Epithelial cell of proximal tubule (primary cell): ENCODE data around the gene C1QTNF12. TPM values are rescaled to one million over a fixed set of nuclear protein-coding genes. Genes with fewer than 3 reads are reported as not detected.

Source experiments
- DNase-seq: peaks from one replicate; pipeline ENCODE4 v3.0.0-alpha.2; 2011; ENCODE audit warnings: low read depth
- H3K4me3 ChIP-seq: 2 replicates; pipeline ENCODE4 v1.5.1; 2011; ENCODE audit warnings: low read depth, mild to moderate bottlenecking, low read length
- total RNA-seq: library from RNA; depleted of rRNA; stranded (reverse); fragments of >200 nt; gene quantifications from 2 replicates; pipeline ENCODE4 v1.2.3, GENCODE V29; 2015
- TF ChIP-seq, protein P1 (sequence below): conservative IDR thresholded peaks from 2 replicates; pipeline ENCODE4 v1.5.1; 2012; ENCODE audit warnings: low read depth, mild to moderate bottlenecking, low read length

Gene C1QTNF12
- total RNA-seq, 1 donor from 2014 or later = 5.1 TPM

GRCh38 chr1:1194723-1195122 is 51.8 kb downstream of the C1QTNF12 start:
- no peak overlapping the region for H3K4me3 ChIP-seq
- DNase-seq = no peak
- TF ChIP-seq, protein P1, sequence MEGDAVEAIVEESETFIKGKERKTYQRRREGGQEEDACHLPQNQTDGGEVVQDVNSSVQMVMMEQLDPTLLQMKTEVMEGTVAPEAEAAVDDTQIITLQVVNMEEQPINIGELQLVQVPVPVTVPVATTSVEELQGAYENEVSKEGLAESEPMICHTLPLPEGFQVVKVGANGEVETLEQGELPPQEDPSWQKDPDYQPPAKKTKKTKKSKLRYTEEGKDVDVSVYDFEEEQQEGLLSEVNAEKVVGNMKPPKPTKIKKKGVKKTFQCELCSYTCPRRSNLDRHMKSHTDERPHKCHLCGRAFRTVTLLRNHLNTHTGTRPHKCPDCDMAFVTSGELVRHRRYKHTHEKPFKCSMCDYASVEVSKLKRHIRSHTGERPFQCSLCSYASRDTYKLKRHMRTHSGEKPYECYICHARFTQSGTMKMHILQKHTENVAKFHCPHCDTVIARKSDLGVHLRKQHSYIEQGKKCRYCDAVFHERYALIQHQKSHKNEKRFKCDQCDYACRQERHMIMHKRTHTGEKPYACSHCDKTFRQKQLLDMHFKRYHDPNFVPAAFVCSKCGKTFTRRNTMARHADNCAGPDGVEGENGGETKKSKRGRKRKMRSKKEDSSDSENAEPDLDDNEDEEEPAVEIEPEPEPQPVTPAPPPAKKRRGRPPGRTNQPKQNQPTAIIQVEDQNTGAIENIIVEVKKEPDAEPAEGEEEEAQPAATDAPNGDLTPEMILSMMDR = no peak

Other genes starting within 250 kb of the C1QTNF12 start
- 141 and 193 TPM in 2 replicates for gene HES4, start 246.6 kb downstream of the C1QTNF12 start, total RNA-seq
- gene ISG15, start 233.2 kb downstream of the C1QTNF12 start, total RNA-seq = 66.0 and 75.6 TPM in 2 replicates
- gene AGRN, start 226.6 kb downstream of the C1QTNF12 start, total RNA-seq = 261 and 462 TPM in 2 replicates
- gene RNF223, start 172.4 kb downstream of the C1QTNF12 start, total RNA-seq = 0.36 and 1.6 TPM in 2 replicates
- 20.2 and 24.9 TPM in 2 replicates for gene C1orf159, start 130.6 kb downstream of the C1QTNF12 start, total RNA-seq
- not detected in 2 replicates for gene TTLL10, start 72.8 kb downstream of the C1QTNF12 start, total RNA-seq
- gene TNFRSF18, start 40.1 kb downstream of the C1QTNF12 start, total RNA-seq = 0.65 and 3.1 TPM in 2 replicates
- gene TNFRSF4, start 32.6 kb downstream of the C1QTNF12 start, total RNA-seq = 0.36 and 0.40 TPM in 2 replicates
- 149 and 156 TPM in 2 replicates for gene SDF4, start 14.7 kb downstream of the C1QTNF12 start, total RNA-seq
- gene B3GALT6, start 14.5 kb downstream of the C1QTNF12 start, total RNA-seq = 34.1 and 36.6 TPM in 2 replicates
- 49.3 and 84.1 TPM in 2 replicates for gene UBE2J2, start 27.1 kb upstream of the C1QTNF12 start, total RNA-seq
- 0.14 and 1.5 TPM in 2 replicates for gene SCNN1D, start 33.7 kb upstream of the C1QTNF12 start, total RNA-seq
- 21.8 and 29.1 TPM in 2 replicates for gene ACAP3, start 61.2 kb upstream of the C1QTNF12 start, total RNA-seq
- gene PUSL1, start 61.9 kb upstream of the C1QTNF12 start, total RNA-seq = 46.5 and 92.7 TPM in 2 replicates
- gene INTS11, start 77.9 kb upstream of the C1QTNF12 start, total RNA-seq = 58.7 and 118 TPM in 2 replicates
- 40.1 and 42.4 TPM in 2 replicates for gene CPTP, start 78.1 kb upstream of the C1QTNF12 start, total RNA-seq
- not detected in 2 replicates for gene TAS1R3, start 84.6 kb upstream of the C1QTNF12 start, total RNA-seq
- gene DVL1, start 102.7 kb upstream of the C1QTNF12 start, total RNA-seq = 78.6 and 113 TPM in 2 replicates
- gene MXRA8, start 111.8 kb upstream of the C1QTNF12 start, total RNA-seq = 43.2 and 137 TPM in 2 replicates
- gene AURKAIP1, start 128.5 kb upstream of the C1QTNF12 start, total RNA-seq = 258 and 347 TPM in 2 replicates
- 47.3 and 96.3 TPM in 2 replicates for gene CCNL2, start 152.6 kb upstream of the C1QTNF12 start, total RNA-seq
- gene MRPL20, start 160.6 kb upstream of the C1QTNF12 start, total RNA-seq = 150 and 246 TPM in 2 replicates
- 2.7 and 4.0 TPM in 2 replicates for gene ANKRD65, start 174.6 kb upstream of the C1QTNF12 start, total RNA-seq
- gene VWA1, start 189.0 kb upstream of the C1QTNF12 start, total RNA-seq = 41.6 and 56.3 TPM in 2 replicates
- under 0.01 and 0.36 TPM in 2 replicates for gene ATAD3C, start 203.0 kb upstream of the C1QTNF12 start, total RNA-seq
- 42.8 and 91.2 TPM in 2 replicates for gene ATAD3B, start 225.0 kb upstream of the C1QTNF12 start, total RNA-seq